Neural cell (in vitro differentiated cells): ENCODE data around the gene HES3.

Experiments
- EP300 ChIP-seq: fragments of 450-650 bp; conservative IDR thresholded peaks from 2 replicates; pipeline ENCODE4 v1.6.1; 2014; ENCODE audit warnings: antibody characterized with exemption, mild to moderate bottlenecking, moderate library complexity; ENCODE audit not compliant: poor library complexity, severe bottlenecking
- EZH2 ChIP-seq: fragments of 200-600, 300-800 bp; shearing (Covaris generic), sonication (generic); IDR thresholded peaks from 2 replicates; pipeline ENCODE4 v1.6.1; 2014; ENCODE audit warnings: antibody characterized with exemption, low read length, borderline replicate concordance, mild to moderate bottlenecking; ENCODE audit not compliant: insufficient read depth, poor library complexity, severe bottlenecking
- POLR2AphosphoS5 ChIP-seq: IDR thresholded peaks from 2 replicates; pipeline ENCODE4 v1.6.1; 2012
- RAD21 ChIP-seq: fragments of 450-650 bp; conservative IDR thresholded peaks from 2 replicates; pipeline ENCODE4 v1.6.1; 2014; ENCODE audit warnings: antibody characterized with exemption, mild to moderate bottlenecking, moderate library complexity
- SMC3 ChIP-seq: fragments of 450-650 bp; conservative IDR thresholded peaks from 2 replicates; pipeline ENCODE4 v1.6.1; 2014; ENCODE audit warnings: antibody characterized with exemption, mild to moderate bottlenecking, moderate library complexity; ENCODE audit not compliant: poor library complexity
- TAF1 ChIP-seq: IDR thresholded peaks from 2 replicates; pipeline ENCODE4 v1.6.1; 2012; ENCODE audit warnings: low read depth
- TF ChIP-seq, protein P1 (sequence below): fragments of 450-650 bp; IDR thresholded peaks from 2 replicates; pipeline ENCODE4 v1.5.1; 2014; ENCODE audit warnings: antibody characterized with exemption, mild to moderate bottlenecking, moderate library complexity; ENCODE audit not compliant: poor library complexity, severe bottlenecking
- TF ChIP-seq, protein P2 (sequence below): IDR thresholded peaks from 2 replicates; pipeline ENCODE4 v1.6.1; 2012; ENCODE audit warnings: borderline replicate concordance

DNA sequence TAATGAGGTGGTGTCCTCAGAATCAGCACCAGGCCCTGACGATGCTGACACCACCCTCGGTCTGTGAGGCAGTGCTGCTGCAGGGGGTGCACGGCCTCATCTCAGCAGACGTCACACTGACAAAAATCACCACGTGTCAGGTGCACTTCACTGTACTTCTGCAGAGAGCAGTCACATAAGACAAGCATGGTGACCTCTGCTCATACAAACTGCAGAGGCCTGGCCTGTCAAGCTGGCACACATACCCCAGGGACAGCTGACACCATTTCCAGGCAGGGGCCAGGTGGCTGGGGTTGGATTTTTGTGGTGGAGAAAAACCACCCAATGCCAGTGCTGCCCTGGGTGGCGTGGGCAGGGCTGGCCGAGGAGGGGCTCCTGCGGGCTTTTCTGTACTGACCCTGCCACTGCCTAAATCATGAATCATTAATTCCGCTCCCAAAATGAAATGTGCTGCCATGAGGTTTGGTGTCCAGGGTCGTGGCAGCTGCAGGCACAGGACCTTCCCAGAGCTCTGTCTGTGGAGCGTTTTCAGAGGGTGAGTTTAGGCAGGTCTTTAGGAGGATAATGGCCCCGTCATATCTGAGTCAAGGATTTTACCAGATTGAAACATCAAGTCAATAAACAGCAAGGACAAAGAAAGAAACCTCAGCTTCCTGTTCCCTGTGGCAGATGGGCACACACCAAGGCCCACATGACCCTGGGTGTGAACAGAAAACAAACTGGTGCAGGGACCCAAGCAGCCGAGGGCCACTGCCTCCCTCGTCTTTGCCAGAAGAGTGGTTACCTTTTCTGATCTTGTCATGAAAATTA is 50.3 kb downstream of the HES3 start:
- TF ChIP-seq, protein P1, sequence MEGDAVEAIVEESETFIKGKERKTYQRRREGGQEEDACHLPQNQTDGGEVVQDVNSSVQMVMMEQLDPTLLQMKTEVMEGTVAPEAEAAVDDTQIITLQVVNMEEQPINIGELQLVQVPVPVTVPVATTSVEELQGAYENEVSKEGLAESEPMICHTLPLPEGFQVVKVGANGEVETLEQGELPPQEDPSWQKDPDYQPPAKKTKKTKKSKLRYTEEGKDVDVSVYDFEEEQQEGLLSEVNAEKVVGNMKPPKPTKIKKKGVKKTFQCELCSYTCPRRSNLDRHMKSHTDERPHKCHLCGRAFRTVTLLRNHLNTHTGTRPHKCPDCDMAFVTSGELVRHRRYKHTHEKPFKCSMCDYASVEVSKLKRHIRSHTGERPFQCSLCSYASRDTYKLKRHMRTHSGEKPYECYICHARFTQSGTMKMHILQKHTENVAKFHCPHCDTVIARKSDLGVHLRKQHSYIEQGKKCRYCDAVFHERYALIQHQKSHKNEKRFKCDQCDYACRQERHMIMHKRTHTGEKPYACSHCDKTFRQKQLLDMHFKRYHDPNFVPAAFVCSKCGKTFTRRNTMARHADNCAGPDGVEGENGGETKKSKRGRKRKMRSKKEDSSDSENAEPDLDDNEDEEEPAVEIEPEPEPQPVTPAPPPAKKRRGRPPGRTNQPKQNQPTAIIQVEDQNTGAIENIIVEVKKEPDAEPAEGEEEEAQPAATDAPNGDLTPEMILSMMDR, result no peak
- TF ChIP-seq EZH2 (no peak), TAF1 (no peak), RAD21 (no peak), SMC3 (no peak), POLR2AphosphoS5 (no peak), EP300 (no peak)
- TF ChIP-seq, protein P2, sequence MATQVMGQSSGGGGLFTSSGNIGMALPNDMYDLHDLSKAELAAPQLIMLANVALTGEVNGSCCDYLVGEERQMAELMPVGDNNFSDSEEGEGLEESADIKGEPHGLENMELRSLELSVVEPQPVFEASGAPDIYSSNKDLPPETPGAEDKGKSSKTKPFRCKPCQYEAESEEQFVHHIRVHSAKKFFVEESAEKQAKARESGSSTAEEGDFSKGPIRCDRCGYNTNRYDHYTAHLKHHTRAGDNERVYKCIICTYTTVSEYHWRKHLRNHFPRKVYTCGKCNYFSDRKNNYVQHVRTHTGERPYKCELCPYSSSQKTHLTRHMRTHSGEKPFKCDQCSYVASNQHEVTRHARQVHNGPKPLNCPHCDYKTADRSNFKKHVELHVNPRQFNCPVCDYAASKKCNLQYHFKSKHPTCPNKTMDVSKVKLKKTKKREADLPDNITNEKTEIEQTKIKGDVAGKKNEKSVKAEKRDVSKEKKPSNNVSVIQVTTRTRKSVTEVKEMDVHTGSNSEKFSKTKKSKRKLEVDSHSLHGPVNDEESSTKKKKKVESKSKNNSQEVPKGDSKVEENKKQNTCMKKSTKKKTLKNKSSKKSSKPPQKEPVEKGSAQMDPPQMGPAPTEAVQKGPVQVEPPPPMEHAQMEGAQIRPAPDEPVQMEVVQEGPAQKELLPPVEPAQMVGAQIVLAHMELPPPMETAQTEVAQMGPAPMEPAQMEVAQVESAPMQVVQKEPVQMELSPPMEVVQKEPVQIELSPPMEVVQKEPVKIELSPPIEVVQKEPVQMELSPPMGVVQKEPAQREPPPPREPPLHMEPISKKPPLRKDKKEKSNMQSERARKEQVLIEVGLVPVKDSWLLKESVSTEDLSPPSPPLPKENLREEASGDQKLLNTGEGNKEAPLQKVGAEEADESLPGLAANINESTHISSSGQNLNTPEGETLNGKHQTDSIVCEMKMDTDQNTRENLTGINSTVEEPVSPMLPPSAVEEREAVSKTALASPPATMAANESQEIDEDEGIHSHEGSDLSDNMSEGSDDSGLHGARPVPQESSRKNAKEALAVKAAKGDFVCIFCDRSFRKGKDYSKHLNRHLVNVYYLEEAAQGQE, result no peak
